HG02852 (cell line): Measurements from ENCODE around the gene ZDBF2.
"Not testable (repeated sequence)": the region's sequence is repeated elsewhere in the genome, so short reads cannot be mapped to it uniquely, and the experiment has no call there.

Source experiments
- ATAC-seq: cut with Tn5 transposase; IDR thresholded peaks from one replicate; pipeline ENCODE4 v1.9.1; 2021; ENCODE audit warnings: mild to moderate bottlenecking, moderate library complexity; ENCODE audit not compliant: unreplicated experiment

The ZDBF2 gene

GRCh38 chr2:206323033-206323432 lies 48.6 kb downstream of the ZDBF2 start:
- no peak for ATAC-seq

- no peak for ATAC-seq
These were observed 49.0 kb downstream of the ZDBF2 start for GRCh38 chr2:206323486-206323885.

- no peak for ATAC-seq
These were observed 50.4 kb downstream of the ZDBF2 start for GRCh38 chr2:206324869-206325268.

GRCh38 chr2:206328974-206329373 lies 54.5 kb downstream of the ZDBF2 start:
- ATAC-seq: no peak

GRCh38 chr2:206336861-206337260 lies 62.4 kb downstream of the ZDBF2 start:
- no peak for ATAC-seq

GRCh38 chr2:206337956-206338355 lies 63.5 kb downstream of the ZDBF2 start:
- no peak for ATAC-seq

- ATAC-seq: no peak
These were observed 66.9 kb downstream of the ZDBF2 start for GRCh38 chr2:206341396-206341795.

- ATAC-seq: no peak
These were observed 68.7 kb downstream of the ZDBF2 start for GRCh38 chr2:206343144-206343543.

- no peak for ATAC-seq
These were observed 69.4 kb downstream of the ZDBF2 start for GRCh38 chr2:206343816-206344215.

GRCh38 chr2:206345606-206346005 lies 71.1 kb downstream of the ZDBF2 start:
- no peak for ATAC-seq

- no peak for ATAC-seq
These were observed 74.9 kb downstream of the ZDBF2 start for GRCh38 chr2:206349375-206349774.

GRCh38 chr2:206352571-206352970 lies 78.1 kb downstream of the ZDBF2 start:
- no peak for ATAC-seq

GRCh38 chr2:206353685-206354084 lies 79.2 kb downstream of the ZDBF2 start:
- no peak for ATAC-seq

GRCh38 chr2:206354129-206354528 lies 79.7 kb downstream of the ZDBF2 start:
- no peak for ATAC-seq

- not testable (repeated sequence) for ATAC-seq
These were observed 82.4 kb downstream of the ZDBF2 start for GRCh38 chr2:206356840-206357239.

GRCh38 chr2:206360840-206361239 lies 86.4 kb downstream of the ZDBF2 start:
- ATAC-seq: not testable (repeated sequence)

GRCh38 chr2:206361407-206362045 lies 87.1 kb downstream of the ZDBF2 start:
- ATAC-seq: peak; percentile 81
